RWPE2 (cell line): ENCODE measurements around the gene LRRN2.

Experiments
- ATAC-seq: fragments of 200-7000 bp; cut with Tn5 transposase; 3 replicates; pipeline ENCODE4 v1.9.1; 2021; ENCODE audit warnings: low read depth
- DNase-seq: peaks from one replicate; pipeline ENCODE4 v3.0.0-alpha.2; 2020; ENCODE audit warnings: low spot score
- H3K27ac ChIP-seq: fragments of 450-650 bp; 2 replicates; pipeline ENCODE4 v1.5.1; 2017; ENCODE audit warnings: mild to moderate bottlenecking; ENCODE audit not compliant: poor library complexity, severe bottlenecking
- H3K27me3 ChIP-seq: fragments of 250-450 bp; sonication (Bioruptor Pico); 2 replicates; pipeline ENCODE4 v1.5.1; 2021; ENCODE audit warnings: mild to moderate bottlenecking, moderate library complexity; ENCODE audit not compliant: insufficient read depth, poor library complexity, severe bottlenecking
- H3K36me3 ChIP-seq: fragments of 250-450 bp; sonication (Bioruptor Pico); 2 replicates; pipeline ENCODE4 v1.5.1; 2020; ENCODE audit warnings: low read depth, mild to moderate bottlenecking, moderate library complexity
- H3K4me1 ChIP-seq: fragments of 250-450 bp; sonication (Bioruptor Pico); 2 replicates; pipeline ENCODE4 v1.5.1; 2021; ENCODE audit warnings: mild to moderate bottlenecking, moderate library complexity; ENCODE audit not compliant: insufficient read depth, poor library complexity, severe bottlenecking
- H3K4me3 ChIP-seq: fragments of 250-450 bp; sonication (Bioruptor Pico); 2 replicates; pipeline ENCODE4 v1.5.1; 2021; ENCODE audit warnings: mild to moderate bottlenecking, moderate library complexity; ENCODE audit not compliant: severe bottlenecking
- H3K9me3 ChIP-seq: fragments of 250-450 bp; sonication (Bioruptor Pico); 2 replicates; pipeline ENCODE4 v1.5.1; 2021; ENCODE audit warnings: mild to moderate bottlenecking, moderate library complexity; ENCODE audit not compliant: severe bottlenecking
- TF ChIP-seq, protein P1 (sequence below): fragments of 450-650 bp; IDR thresholded peaks from one replicate; pipeline ENCODE4 v1.5.1; 2017; ENCODE audit warnings: mild to moderate bottlenecking, moderate library complexity; ENCODE audit not compliant: poor library complexity, severe bottlenecking

LRRN2 gene

DNA sequence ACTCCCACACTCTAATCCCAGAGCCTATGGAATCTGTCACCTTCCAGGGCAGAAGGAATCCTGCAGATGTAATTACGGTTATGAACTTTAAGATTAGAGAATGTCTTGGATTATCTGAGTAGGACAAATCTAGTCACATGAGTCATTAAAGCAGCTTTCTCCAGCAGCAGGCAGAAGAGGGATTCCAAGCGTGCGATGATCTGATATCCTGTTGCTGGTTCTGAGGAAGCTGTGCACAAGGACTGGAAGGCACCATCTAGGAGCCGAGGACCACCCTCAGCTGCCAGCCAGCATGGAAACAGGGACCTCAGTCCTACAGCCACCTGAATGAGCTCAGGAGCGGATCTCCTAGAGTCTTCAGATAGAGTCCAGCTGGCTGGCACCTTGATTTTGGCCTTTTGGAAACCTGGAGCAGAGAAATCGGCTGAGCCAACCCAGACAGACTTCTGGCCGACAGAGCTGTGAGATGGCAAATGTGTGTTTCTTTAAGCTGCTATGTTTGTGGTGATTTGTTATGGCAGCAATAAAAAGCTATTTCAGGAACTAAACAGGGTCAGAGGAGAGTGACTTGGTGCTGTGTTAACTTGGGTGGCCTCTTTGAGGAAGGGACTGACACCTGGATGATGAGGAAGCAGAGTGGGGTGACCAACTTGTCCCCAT, 34.5 kb downstream of the LRRN2 start:
- Histone ChIP-seq H3K36me3 (no peaks in the 10 kb centered on the region), H3K9me3 (no peaks in the 10 kb centered on the region), H3K4me3 (no peak overlapping the region), H3K27ac (no peak overlapping the region), H3K4me1 (no peaks in the 10 kb centered on the region), H3K27me3 (peaks cover 7% of the 10 kb centered on the region)
- ATAC-seq (no peak), DNase-seq (no peak)
- TF ChIP-seq, protein P1, sequence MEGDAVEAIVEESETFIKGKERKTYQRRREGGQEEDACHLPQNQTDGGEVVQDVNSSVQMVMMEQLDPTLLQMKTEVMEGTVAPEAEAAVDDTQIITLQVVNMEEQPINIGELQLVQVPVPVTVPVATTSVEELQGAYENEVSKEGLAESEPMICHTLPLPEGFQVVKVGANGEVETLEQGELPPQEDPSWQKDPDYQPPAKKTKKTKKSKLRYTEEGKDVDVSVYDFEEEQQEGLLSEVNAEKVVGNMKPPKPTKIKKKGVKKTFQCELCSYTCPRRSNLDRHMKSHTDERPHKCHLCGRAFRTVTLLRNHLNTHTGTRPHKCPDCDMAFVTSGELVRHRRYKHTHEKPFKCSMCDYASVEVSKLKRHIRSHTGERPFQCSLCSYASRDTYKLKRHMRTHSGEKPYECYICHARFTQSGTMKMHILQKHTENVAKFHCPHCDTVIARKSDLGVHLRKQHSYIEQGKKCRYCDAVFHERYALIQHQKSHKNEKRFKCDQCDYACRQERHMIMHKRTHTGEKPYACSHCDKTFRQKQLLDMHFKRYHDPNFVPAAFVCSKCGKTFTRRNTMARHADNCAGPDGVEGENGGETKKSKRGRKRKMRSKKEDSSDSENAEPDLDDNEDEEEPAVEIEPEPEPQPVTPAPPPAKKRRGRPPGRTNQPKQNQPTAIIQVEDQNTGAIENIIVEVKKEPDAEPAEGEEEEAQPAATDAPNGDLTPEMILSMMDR: no peak

DNA sequence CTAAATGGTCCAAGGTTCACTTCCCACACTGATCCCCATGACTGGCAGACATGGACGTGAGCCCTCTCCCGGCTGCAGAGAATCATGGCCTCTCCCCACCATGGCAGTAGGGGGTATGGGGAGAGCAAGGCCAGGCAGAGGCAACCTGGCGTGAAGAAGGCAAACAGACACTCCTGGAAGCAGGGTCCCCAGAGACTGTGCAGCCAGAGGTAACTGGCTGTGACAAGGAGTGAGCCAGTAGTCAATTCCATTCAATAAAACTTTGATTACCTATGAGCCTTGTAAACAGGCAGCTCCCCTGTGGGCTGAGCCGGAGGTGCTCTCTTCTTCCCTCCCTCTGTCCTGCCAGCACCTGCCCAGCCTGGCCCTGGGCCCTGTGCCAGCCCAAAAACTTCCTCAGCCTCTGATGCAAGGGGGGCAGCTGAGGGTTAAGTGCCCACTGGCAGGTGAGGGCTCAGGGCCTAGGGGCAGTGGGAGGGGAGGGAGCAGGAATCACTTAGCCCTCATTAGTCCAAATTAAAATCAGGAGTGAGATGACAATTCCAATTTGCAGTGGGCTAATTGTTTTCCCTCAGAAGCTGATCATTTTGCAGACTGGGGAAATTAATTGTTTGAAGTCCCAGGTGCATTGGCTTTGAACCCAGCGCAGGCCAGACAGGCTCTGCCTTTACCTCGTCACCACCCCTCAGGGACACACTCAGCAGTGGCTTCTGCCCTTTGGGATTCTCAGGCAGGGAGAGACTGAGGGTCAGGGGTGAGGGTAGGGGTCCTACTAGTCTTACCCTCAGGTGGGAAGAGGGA, 35.6 kb downstream of the LRRN2 start:
- Histone ChIP-seq H3K27ac (no peak overlapping the region), H3K9me3 (no peaks in the 10 kb centered on the region), H3K4me3 (no peak overlapping the region), H3K36me3 (no peaks in the 10 kb centered on the region), H3K27me3 (peaks cover 7% of the 10 kb centered on the region), H3K4me1 (no peaks in the 10 kb centered on the region)
- TF ChIP-seq, protein P1: no peak
- no peak for DNase-seq
- no peak for ATAC-seq

DNA sequence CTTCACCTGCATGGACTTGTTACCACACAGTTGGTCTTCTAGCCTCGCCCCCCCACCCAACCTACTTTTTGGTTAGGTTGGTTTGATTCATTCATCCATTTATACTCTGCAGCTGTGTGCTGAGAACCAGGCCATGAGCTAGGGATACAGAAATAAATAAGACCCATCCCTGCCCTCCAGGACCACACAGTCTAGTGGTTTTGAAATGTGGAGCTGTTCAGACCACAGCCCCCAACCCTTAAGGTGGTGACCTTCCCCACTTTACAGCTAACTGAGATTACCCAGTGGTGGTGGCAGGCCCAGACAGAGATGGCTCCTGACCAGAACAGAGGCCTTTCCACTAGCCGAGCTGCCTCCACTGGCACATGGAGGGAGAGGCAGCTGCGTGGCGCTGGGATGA, 37.0 kb downstream of the LRRN2 start:
- H3K36me3 ChIP-seq: no peaks in the 10 kb centered on the region
- TF ChIP-seq, protein P1: no peak

DNA sequence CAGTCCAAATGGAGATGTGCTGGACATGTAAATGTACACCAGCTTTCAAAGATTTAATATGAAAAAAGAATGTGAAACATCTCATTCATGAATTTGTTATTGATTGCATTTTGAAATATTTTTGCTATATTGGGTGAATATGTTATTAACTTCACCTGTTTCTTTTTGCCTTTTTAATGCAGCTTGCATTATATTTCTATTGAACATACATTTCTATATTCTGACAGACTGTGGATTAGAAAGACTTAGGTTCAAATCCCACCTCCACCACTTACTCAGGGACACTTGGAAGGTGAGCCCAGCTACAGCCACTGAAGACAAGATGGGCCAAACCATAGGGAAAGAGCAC, 37.8 kb downstream of the LRRN2 start:
- TF ChIP-seq, protein P1: no peak
- Histone ChIP-seq H3K4me1 (no peaks in the 10 kb centered on the region), H3K27ac (no peak overlapping the region), H3K4me3 (no peak overlapping the region), H3K36me3 (no peaks in the 10 kb centered on the region), H3K9me3 (no peaks in the 10 kb centered on the region), H3K27me3 (peaks cover 4% of the 10 kb centered on the region)
- ATAC-seq (no peak), DNase-seq (no peak)

More for the DNA sequence above, 37.0 kb downstream of the LRRN2 start:
- no peaks in the 10 kb centered on the region for H3K9me3 ChIP-seq
- peaks cover 4% of the 10 kb centered on the region for H3K27me3 ChIP-seq
- no peak overlapping the region for H3K4me3 ChIP-seq
- no peaks in the 10 kb centered on the region for H3K4me1 ChIP-seq
- ATAC-seq (no peak), DNase-seq (no peak)
- H3K27ac ChIP-seq: no peak overlapping the region
